KMS-11 (cell line): ENCODE results near the gene FAR2.

Source experiments
- H2AFZ ChIP-seq: fragments of 200-600 bp; sonication (generic); 2 replicates; pipeline ENCODE4 v1.6.1; 2016; ENCODE audit warnings: antibody characterized with exemption, mixed run types, low read depth
- H3K27ac ChIP-seq: fragments of 200-600 bp; sonication (generic); 2 replicates; pipeline ENCODE4 v1.6.1; 2016; ENCODE audit warnings: mild to moderate bottlenecking, mixed run types
- H3K27me3 ChIP-seq: fragments of 200-600 bp; sonication (generic); 2 replicates; pipeline ENCODE4 v1.6.1; 2017; ENCODE audit warnings: mild to moderate bottlenecking, low read depth, mixed run types, moderate library complexity; ENCODE audit not compliant: insufficient read depth
- H3K36me3 ChIP-seq: fragments of 200-600 bp; sonication (generic); 2 replicates; pipeline ENCODE4 v1.6.1; 2017; ENCODE audit warnings: mild to moderate bottlenecking, mixed run types; ENCODE audit not compliant: insufficient read depth
- H3K4me1 ChIP-seq: fragments of 200-600 bp; sonication (generic); 2 replicates; pipeline ENCODE4 v1.6.1; 2016; ENCODE audit warnings: mild to moderate bottlenecking, low read depth, mixed run types; ENCODE audit not compliant: poor library complexity, severe bottlenecking
- H3K4me2 ChIP-seq: fragments of 200-600 bp; sonication (generic); 2 replicates; pipeline ENCODE4 v1.7.0; 2016; ENCODE audit warnings: mild to moderate bottlenecking, mixed run types
- H3K4me3 ChIP-seq: fragments of 200-600 bp; sonication (generic); IDR thresholded peaks from 2 replicates; pipeline ENCODE4 v1.6.1; 2017; ENCODE audit warnings: low read depth, low read length, mixed read lengths; ENCODE audit not compliant: insufficient read depth
- H3K79me2 ChIP-seq: fragments of 200-600 bp; sonication (generic); 2 replicates; pipeline ENCODE4 v1.6.1; 2016; ENCODE audit warnings: low read depth, mixed run types; ENCODE audit not compliant: insufficient read depth
- H3K9ac ChIP-seq: fragments of 200-600 bp; sonication (generic); 2 replicates; pipeline ENCODE4 v1.6.1; 2016; ENCODE audit warnings: mild to moderate bottlenecking, mixed run types
- H4K20me1 ChIP-seq: fragments of 200-600 bp; sonication (generic); 2 replicates; pipeline ENCODE4 v1.6.1; 2016; ENCODE audit warnings: mild to moderate bottlenecking, mixed run types; ENCODE audit not compliant: insufficient read depth
- CTCF ChIP-seq: fragments of 200-600 bp; sonication (generic); conservative IDR thresholded peaks from 2 replicates; pipeline ENCODE4 v1.6.1; 2017; ENCODE audit warnings: low read depth, mild to moderate bottlenecking, antibody characterized with exemption, low read length, moderate library complexity, mixed read lengths

Gene FAR2

DNA sequence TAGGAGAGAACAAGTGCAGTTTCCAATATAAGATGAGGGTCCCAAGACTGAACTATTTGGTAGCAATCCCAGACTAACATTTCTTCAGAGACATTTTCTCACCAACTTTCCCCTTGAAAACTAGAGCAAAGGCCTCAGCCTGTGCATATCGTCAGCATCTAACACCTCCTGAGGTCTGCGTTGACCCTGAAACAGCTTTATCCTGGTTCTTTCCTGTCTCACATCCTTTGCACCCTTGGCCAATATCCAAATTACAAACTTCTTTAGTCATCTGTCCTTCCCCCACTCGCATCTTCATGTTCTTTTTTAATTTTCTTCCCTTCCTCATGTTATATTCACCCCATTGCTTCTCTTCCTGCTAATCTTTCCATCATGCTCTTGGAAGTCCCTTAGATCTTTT, 83.0 kb downstream of the FAR2 start:
- Histone ChIP-seq H4K20me1 (no peaks in the 10 kb centered on the region), H3K9ac (no peak overlapping the region), H2AFZ (no peak overlapping the region), H3K79me2 (no peaks in the 10 kb centered on the region), H3K27me3 (no peaks in the 10 kb centered on the region), H3K4me2 (no peak overlapping the region), H3K4me3 (no peak overlapping the region), H3K36me3 (no peaks in the 10 kb centered on the region), H3K27ac (no peak overlapping the region), H3K4me1 (no peaks in the 10 kb centered on the region)
- TF ChIP-seq CTCF = no peak

DNA sequence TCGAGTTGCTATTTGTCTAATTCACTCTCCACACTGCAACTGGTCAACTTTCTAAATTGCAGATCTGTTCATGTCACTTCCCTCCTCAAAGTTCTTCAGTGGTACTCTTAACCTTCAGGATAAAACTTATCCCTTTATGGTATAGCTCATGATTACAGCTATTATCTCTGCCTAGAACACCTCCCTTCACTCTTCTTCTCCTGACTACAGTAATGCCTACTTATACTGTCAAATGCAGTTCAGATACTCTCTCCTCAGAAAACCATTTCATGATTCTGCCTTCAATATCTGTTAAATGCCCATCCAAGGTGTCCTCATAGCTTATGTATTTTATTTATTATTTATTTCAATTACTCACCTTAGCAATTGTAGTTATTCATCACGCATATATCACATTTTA, 85.5 kb downstream of the FAR2 start:
- no peak overlapping the region for H3K4me2 ChIP-seq
- no peak overlapping the region for H3K27ac ChIP-seq
- H3K79me2 ChIP-seq = no peaks in the 10 kb centered on the region
- H3K36me3 ChIP-seq = no peaks in the 10 kb centered on the region
- no peaks in the 10 kb centered on the region for H3K4me1 ChIP-seq
- H3K9ac ChIP-seq = no peak overlapping the region
- H3K4me3 ChIP-seq = no peak overlapping the region
- H2AFZ ChIP-seq = no peak overlapping the region
- no peaks in the 10 kb centered on the region for H3K27me3 ChIP-seq
- no peaks in the 10 kb centered on the region for H4K20me1 ChIP-seq
- no peak for TF ChIP-seq CTCF

DNA sequence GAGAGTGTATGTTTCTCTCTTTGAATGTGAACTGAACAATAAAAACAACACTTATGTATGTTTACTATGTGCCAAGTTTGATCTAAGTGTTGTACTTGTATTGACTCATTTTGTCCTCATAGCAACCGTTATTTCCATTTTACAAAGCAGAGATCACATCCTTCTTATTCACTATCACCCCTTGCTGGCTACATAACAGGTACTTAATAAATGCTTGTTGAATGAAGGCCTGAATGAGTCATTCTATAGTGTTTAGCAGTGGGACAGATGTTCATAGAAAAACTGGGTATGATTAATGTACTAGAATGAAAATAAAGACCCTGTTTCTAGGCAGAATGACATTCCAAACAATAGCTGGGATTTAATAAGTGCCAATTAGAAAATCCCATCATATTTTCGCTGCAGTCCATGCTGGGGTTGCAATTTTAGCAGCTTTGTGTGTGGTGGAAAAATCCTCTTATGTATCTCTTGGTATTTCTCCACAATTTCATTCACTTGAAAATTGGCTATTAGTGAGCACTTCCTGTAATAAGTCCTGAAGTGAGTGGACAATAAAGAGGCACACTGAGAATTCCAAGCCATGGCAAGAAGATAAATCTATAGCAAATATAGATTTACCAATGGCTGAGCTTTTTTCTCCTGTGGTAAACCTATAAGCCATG, 86.0 kb downstream of the FAR2 start:
- Histone ChIP-seq H4K20me1 (no peaks in the 10 kb centered on the region), H3K79me2 (no peaks in the 10 kb centered on the region), H3K36me3 (no peaks in the 10 kb centered on the region), H3K4me2 (no peak overlapping the region), H3K4me3 (no peak overlapping the region), H3K27ac (no peak overlapping the region), H2AFZ (no peak overlapping the region), H3K4me1 (no peaks in the 10 kb centered on the region), H3K9ac (no peak overlapping the region), H3K27me3 (no peaks in the 10 kb centered on the region)
- TF ChIP-seq CTCF = no peak

GRCh38 chr12:29238822-29239291, 89.8 kb downstream of the FAR2 start:
- no peak overlapping the region for H3K9ac ChIP-seq

More at GRCh38 chr12:29238822-29239291, 89.8 kb downstream of the FAR2 start:
- Histone ChIP-seq H3K4me2 (no peak overlapping the region), H3K4me1 (no peaks in the 10 kb centered on the region), H2AFZ (no peak overlapping the region), H3K4me3 (no peak overlapping the region), H3K79me2 (no peaks in the 10 kb centered on the region), H3K27me3 (no peaks in the 10 kb centered on the region), H3K27ac (no peak overlapping the region), H4K20me1 (no peaks in the 10 kb centered on the region), H3K36me3 (no peaks in the 10 kb centered on the region)
- TF ChIP-seq CTCF = no peak
